Measurements from ENCODE around the gene KANK4. TPM values are rescaled to one million over a fixed set of nuclear protein-coding genes. Genes with fewer than 3 reads are reported as not detected.

Gene KANK4
- total RNA-seq: 0.68 and 4.2 TPM in 2 replicates

DNA sequence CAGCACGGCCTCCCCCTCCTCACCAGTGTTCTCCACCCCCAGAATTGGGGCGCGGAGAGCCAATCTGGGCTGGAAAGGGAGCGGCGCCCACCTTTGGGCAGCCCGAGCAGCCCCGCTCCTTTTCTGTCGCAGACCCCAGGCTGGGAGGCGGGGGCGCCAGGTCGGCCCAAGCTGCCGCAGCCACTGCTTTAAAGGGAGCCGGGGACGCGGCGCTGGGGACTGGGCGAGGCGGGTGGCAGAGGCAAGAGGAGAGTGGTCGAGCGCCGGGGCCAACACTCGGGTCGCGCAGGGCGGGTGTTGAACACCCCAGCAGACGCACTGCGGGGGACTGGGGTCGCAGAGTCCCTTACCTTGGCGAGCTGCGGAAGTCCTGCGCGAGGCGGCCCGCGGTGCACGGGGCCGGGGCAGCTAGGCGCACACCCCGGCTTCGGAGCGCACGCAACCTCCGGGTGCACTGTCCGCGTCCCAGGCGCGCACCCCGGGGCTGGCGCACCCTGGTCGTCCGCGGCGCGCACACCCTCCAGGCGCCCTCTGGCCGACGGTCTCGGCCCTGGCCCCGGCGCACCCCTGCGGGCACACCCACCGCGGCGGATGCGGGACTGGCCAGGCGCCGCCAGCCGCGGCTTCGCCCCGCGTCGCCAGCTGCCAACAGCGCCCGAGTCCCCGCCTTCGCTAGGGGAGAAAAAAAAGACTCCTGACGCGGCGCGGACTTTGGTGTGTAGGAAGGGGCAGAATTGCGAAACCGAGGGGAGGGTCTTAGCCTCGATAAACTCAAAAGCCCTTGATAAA lies at the start of gene KANK4:
TSS of gene KANK4 (minus strand) at position 679 of the 789 bp plus-strand sequence. CDS start 37,870 bp downstream, outside the sequence.

DNA sequence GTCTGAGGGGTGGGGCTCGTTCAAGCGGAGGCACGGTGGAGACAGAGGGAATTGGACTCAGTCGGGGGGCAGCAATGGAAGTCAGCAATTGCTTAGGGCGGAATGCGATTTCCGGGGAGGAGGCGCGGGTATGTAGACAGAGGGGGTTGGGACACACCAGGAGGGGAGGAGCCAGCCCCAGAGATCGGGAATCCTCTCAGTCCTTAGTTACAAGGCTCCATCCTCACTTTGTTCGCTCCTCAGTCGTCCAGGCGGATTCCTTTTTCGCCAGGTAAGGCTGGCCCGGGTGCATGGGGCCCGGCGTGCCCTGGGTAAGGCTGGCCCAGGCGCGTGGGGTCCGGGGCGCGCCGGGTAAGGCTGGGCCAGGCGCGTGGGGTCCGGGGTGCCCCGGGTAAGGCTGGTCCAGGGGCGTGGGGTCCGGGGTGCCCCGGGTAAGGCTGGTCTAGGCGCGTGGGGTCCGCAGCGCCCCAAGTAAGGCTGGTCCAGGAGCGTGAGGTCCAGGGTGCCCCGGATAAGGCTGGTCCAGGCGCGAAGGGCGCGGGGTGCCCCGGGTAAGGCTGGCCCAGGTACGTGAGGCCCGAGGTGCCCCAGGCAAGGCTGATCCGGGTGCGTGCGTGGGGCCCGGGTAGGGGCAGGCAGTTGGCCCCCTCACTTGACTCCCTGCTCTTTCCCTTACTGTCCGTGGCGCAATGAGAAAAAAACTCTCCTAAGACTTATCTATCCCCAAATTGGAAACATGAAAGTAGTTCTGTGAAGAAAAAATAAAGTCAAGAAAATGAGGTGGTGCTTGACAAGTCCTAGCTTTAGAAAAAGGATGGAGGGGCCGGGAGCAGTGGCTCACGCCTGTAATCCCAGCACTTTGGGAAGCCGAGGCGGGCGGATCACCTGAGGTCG lies 124.3 kb downstream of the KANK4 start, which contains the start of gene L1TD1:
TSS of gene L1TD1 (plus strand) at position 199 of the 894 bp plus-strand sequence. CDS start 11,780 bp downstream, outside the sequence.

Other genes starting within 250 kb of the KANK4 start
- gene L1TD1, start 124.6 kb downstream of the KANK4 start, total RNA-seq: 0.34 and 0.50 TPM in 2 replicates
- gene USP1, start 117.6 kb upstream of the KANK4 start, total RNA-seq: 26.3 and 38.6 TPM in 2 replicates